ENCODE measurements around the gene RABGAP1L. TPM values are rescaled to one million over a fixed set of nuclear protein-coding genes. Genes with fewer than 3 reads are reported as not detected.

The RABGAP1L gene
- total RNA-seq, 4 donors from 2014 or later, result 39.3 to 101 (median 63.7) TPM

DNA sequence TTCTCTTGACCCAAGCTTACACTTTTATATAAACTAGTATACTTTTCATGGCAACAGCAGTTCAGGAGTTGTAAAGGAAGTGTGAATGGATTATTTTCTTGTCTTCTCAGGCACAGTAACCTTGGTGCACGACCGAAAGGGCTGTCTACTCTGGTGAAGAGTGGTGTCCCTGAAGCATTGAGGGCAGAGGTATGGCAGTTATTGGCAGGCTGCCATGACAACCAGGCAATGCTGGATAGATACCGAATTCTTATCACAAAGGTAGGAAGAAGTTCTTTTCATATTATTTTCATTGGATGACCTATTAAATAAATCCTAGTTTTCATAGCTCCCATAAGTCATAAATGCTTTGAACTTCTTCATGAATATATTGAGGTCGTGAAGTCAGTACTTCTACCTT is 234.6 kb downstream of the RABGAP1L start:
- Histone ChIP-seq H3K9me3 (peaks cover 0 to 4% (median 0%) of the 10 kb centered on the region in 4 donors), H3K27ac (replicated peaks in 1 of 4) (no peak overlapping the region), H3K36me3 (peaks cover 0 to 18% (median 6%) of the 10 kb centered on the region in 4 donors), H3K4me1 (no peaks in the 10 kb centered on the region), H3K4me3 (no peak overlapping the region), H3K27me3 (no peaks in the 10 kb centered on the region)
- WGBS, result 96% methylated on average over 4 of the region's 4 CpGs
- no peak for DNase-seq (ENCODE audit: extremely low spot score)
- intact Hi-C loops (cut with DNase I), result no loop called here
- TF ChIP-seq POLR2AphosphoS5 (IDR thresholded peaks at IDR 0.05), result no peak
- TF ChIP-seq EP300 (IDR thresholded peaks at IDR 0.05), result no peak
- TF ChIP-seq CTCF (IDR thresholded peaks at IDR 0.05), result no peak
- TF ChIP-seq POLR2A (IDR thresholded peaks at IDR 0.05; ENCODE audit: low read depth), result no peak

DNA sequence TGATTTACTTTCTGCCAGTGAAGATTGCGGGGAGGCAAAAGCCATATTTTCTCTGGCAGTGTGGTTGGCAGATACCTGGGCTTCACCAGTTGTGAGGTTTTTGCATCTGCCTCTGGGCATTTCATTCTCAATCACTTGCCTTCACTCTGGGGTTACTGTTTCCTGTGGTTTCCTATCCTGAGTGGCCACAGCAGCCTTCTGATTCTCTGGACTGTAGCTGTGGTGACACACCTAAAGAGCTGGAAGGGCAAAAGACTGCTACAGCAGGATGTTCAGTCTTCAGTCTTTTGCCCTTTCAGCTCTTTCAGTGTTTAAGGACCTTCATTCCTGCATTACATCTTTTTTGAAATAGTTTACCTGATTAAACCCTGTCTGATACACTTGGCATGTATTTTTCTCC is 237.9 kb downstream of the RABGAP1L start:
- Histone ChIP-seq H3K36me3 (peaks cover 0 to 18% (median 6%) of the 10 kb centered on the region in 4 donors), H3K4me1 (no peaks in the 10 kb centered on the region), H3K4me3 (no peak overlapping the region), H3K27ac (replicated peaks in 1 of 4) (no peak overlapping the region), H3K9me3 (peaks cover 0 to 4% (median 0%) of the 10 kb centered on the region in 4 donors), H3K27me3 (no peaks in the 10 kb centered on the region)
- WGBS, result 100% methylated on average over 1 of the region's 1 CpG
- TF ChIP-seq POLR2A (IDR thresholded peaks at IDR 0.05; ENCODE audit: low read depth), result no peak
- TF ChIP-seq EP300 (IDR thresholded peaks at IDR 0.05), result no peak
- no peak for TF ChIP-seq POLR2AphosphoS5 (IDR thresholded peaks at IDR 0.05)
- TF ChIP-seq CTCF (IDR thresholded peaks at IDR 0.05), result no peak
- DNase-seq (ENCODE audit: extremely low spot score), result no peak
- intact Hi-C loops (cut with DNase I), result no loop called here

- DNase-seq (ENCODE audit: extremely low spot score), result no peak
- intact Hi-C loops (cut with DNase I), result no loop called here
- Histone ChIP-seq H3K36me3 (peaks cover 0 to 18% (median 6%) of the 10 kb centered on the region in 4 donors), H3K4me1 (no peaks in the 10 kb centered on the region), H3K27me3 (no peaks in the 10 kb centered on the region), H3K27ac (replicated peaks in 1 of 4) (no peak overlapping the region), H3K9me3 (peaks cover 0 to 4% (median 0%) of the 10 kb centered on the region in 4 donors), H3K4me3 (no peak overlapping the region)
- TF ChIP-seq POLR2AphosphoS5 (IDR thresholded peaks at IDR 0.05) (no peak), CTCF (IDR thresholded peaks at IDR 0.05) (no peak), POLR2A (IDR thresholded peaks at IDR 0.05; ENCODE audit: low read depth) (no peak), EP300 (IDR thresholded peaks at IDR 0.05) (no peak)
- 91% methylated on average over 4 of the region's 4 CpGs for WGBS
Observed at GRCh38 chr1:174398246-174398645, 238.9 kb downstream of the RABGAP1L start.

GRCh38 chr1:174399211-174399610 is 239.9 kb downstream of the RABGAP1L start:
- whole genome bisulfite sequencing, result 40% methylated on average over 1 of the region's 1 CpG
- no peaks in the 10 kb centered on the region for H3K4me1 ChIP-seq
- no peaks in the 10 kb centered on the region for H3K9me3 ChIP-seq
- DNase-seq (ENCODE audit: extremely low spot score), result no peak
- H3K27me3 ChIP-seq, result no peaks in the 10 kb centered on the region
- intact Hi-C loops (cut with DNase I), result no loop called here
- TF ChIP-seq EP300 (IDR thresholded peaks at IDR 0.05) (no peak), POLR2A (IDR thresholded peaks at IDR 0.05; ENCODE audit: low read depth) (no peak), CTCF (IDR thresholded peaks at IDR 0.05) (no peak), POLR2AphosphoS5 (IDR thresholded peaks at IDR 0.05) (no peak)
- H3K27ac ChIP-seq (replicated peaks in 1 of 4), result no peak overlapping the region
- H3K4me3 ChIP-seq, result no peak overlapping the region
- H3K36me3 ChIP-seq, result peaks cover 0 to 11% (median 2%) of the 10 kb centered on the region in 4 donors

- Histone ChIP-seq H3K36me3 (peaks cover 0 to 8% (median 0%) of the 10 kb centered on the region in 4 donors), H3K9me3 (no peaks in the 10 kb centered on the region), H3K4me1 (no peaks in the 10 kb centered on the region), H3K27ac (replicated peaks in 1 of 4) (no peak overlapping the region), H3K27me3 (no peaks in the 10 kb centered on the region), H3K4me3 (no peak overlapping the region)
- intact Hi-C loops (cut with DNase I), result no loop called here
- WGBS, result 95% methylated on average over 4 of the region's 4 CpGs
- DNase-seq (ENCODE audit: extremely low spot score), result no peak
- TF ChIP-seq CTCF (IDR thresholded peaks at IDR 0.05), result no peak
- TF ChIP-seq POLR2A (IDR thresholded peaks at IDR 0.05; ENCODE audit: low read depth), result no peak
- no peak for TF ChIP-seq EP300 (IDR thresholded peaks at IDR 0.05)
Observed at GRCh38 chr1:174401075-174401474, 241.8 kb downstream of the RABGAP1L start.
